H9 (cell line): ENCODE measurements around the gene MFSD1. TPM values are rescaled to one million over a fixed set of nuclear protein-coding genes. Genes with fewer than 3 reads are reported as not detected.

Experiments used
- DNase-seq: peaks from one replicate; pipeline ENCODE4 v3.0.0-alpha.2; 2017
- H2AFZ ChIP-seq: one replicate; pipeline ENCODE4 v1.6.1; 2013; ENCODE audit warnings: mild to moderate bottlenecking, low read length, control low read depth, moderate library complexity
- H2AK5ac ChIP-seq: 2 replicates; pipeline ENCODE4 v1.6.1; 2013; ENCODE audit warnings: low read length, control low read depth, mixed read lengths; ENCODE audit not compliant: insufficient read length
- H2BK120ac ChIP-seq: one replicate; pipeline ENCODE4 v1.6.1; 2013; ENCODE audit warnings: low read depth, mild to moderate bottlenecking, low read length, control low read depth, inconsistent platforms; ENCODE audit not compliant: poor library complexity, severe bottlenecking
- H2BK12ac ChIP-seq: 2 replicates; pipeline ENCODE4 v1.6.1; 2013; ENCODE audit warnings: low read length, control low read depth, mixed read lengths, low read depth; ENCODE audit not compliant: insufficient read length
- H2BK15ac ChIP-seq: 2 replicates; pipeline ENCODE4 v1.6.1; 2013; ENCODE audit warnings: low read depth, low read length, control low read depth
- H2BK20ac ChIP-seq: one replicate; pipeline ENCODE4 v1.6.1; 2013; ENCODE audit warnings: low read depth, mild to moderate bottlenecking, low read length, control low read depth, inconsistent platforms; ENCODE audit not compliant: poor library complexity, severe bottlenecking
- H2BK5ac ChIP-seq: 2 replicates; pipeline ENCODE4 v1.6.1; 2013; ENCODE audit warnings: low read length, control low read depth, mixed read lengths; ENCODE audit not compliant: insufficient read length
- H3K14ac ChIP-seq: 2 replicates; pipeline ENCODE4 v1.6.1; 2013; ENCODE audit warnings: low read length, control low read depth; ENCODE audit not compliant: insufficient read depth
- H3K18ac ChIP-seq: 2 replicates; pipeline ENCODE4 v1.6.1; 2013; ENCODE audit warnings: low read depth, mild to moderate bottlenecking, mixed read lengths, low read length, control low read depth; ENCODE audit not compliant: insufficient read length
- H3K23ac ChIP-seq: 2 replicates; pipeline ENCODE4 v1.6.1; 2013; ENCODE audit warnings: low read length, control low read depth, mixed read lengths, low read depth; ENCODE audit not compliant: insufficient read length
- H3K23me2 ChIP-seq: 2 replicates; pipeline ENCODE4 v1.6.1; 2013; ENCODE audit warnings: low read depth, mild to moderate bottlenecking, mixed read lengths, low read length, control low read depth; ENCODE audit not compliant: insufficient read length, poor library complexity, severe bottlenecking
- H3K27ac ChIP-seq: 2 replicates; pipeline ENCODE4 v1.5.1; 2013; ENCODE audit warnings: low read length, control low read depth, mixed read lengths, low read depth; ENCODE audit not compliant: insufficient read length
- H3K27me3 ChIP-seq: 2 replicates; pipeline ENCODE4 v1.6.1; 2013; ENCODE audit warnings: low read length, control low read depth, inconsistent platforms; ENCODE audit not compliant: insufficient read depth
- H3K4ac ChIP-seq: 2 replicates; pipeline ENCODE4 v1.6.1; 2013; ENCODE audit warnings: low read depth, mild to moderate bottlenecking, control low read depth, inconsistent platforms, low read length, moderate library complexity
- H3K4me1 ChIP-seq: 2 replicates; pipeline ENCODE4 v1.6.1; 2013; ENCODE audit warnings: low read length, control low read depth, inconsistent platforms; ENCODE audit not compliant: insufficient read depth
- H3K4me2 ChIP-seq: 2 replicates; pipeline ENCODE4 v1.6.1; 2013; ENCODE audit warnings: low read length, control low read depth, mixed read lengths; ENCODE audit not compliant: insufficient read length, insufficient read depth
- H3K56ac ChIP-seq: 2 replicates; pipeline ENCODE4 v1.6.1; 2013; ENCODE audit warnings: low read depth, mild to moderate bottlenecking, mixed read lengths, low read length, control low read depth; ENCODE audit not compliant: insufficient read length
- H3K79me1 ChIP-seq: 2 replicates; pipeline ENCODE4 v1.6.1; 2013; ENCODE audit warnings: low read depth, mild to moderate bottlenecking, moderate library complexity, low read length, control low read depth, inconsistent platforms; ENCODE audit not compliant: insufficient read depth, poor library complexity, severe bottlenecking
- H3K79me2 ChIP-seq: 2 replicates; pipeline ENCODE4 v1.6.1; 2013; ENCODE audit warnings: low read length, control low read depth, inconsistent platforms; ENCODE audit not compliant: insufficient read depth
- H3K9ac ChIP-seq: 2 replicates; pipeline ENCODE4 v1.6.1; 2013; ENCODE audit warnings: low read length, control low read depth, mixed read lengths; ENCODE audit not compliant: insufficient read length; ENCODE audit errors: extremely low read depth
- H3K9me3 ChIP-seq: one replicate; pipeline ENCODE4 v1.6.1; 2013; ENCODE audit warnings: low read depth, low read length, inconsistent platforms; ENCODE audit not compliant: control insufficient read depth
- H3T11ph ChIP-seq: one replicate; pipeline ENCODE4 v1.6.1; 2013; ENCODE audit warnings: mild to moderate bottlenecking, low read length, control low read depth, inconsistent platforms
- H4K20me1 ChIP-seq: one replicate; pipeline ENCODE4 v1.6.1; 2013; ENCODE audit not compliant: control insufficient read depth, insufficient read length, insufficient read depth
- H4K5ac ChIP-seq: 2 replicates; pipeline ENCODE4 v1.6.1; 2013; ENCODE audit warnings: low read depth, mild to moderate bottlenecking, mixed read lengths, low read length, control low read depth; ENCODE audit not compliant: insufficient read length
- H4K8ac ChIP-seq: replicated peaks from 2 replicates; pipeline ENCODE4 v1.6.1; 2013; ENCODE audit warnings: low read length, control low read depth, mixed read lengths, low read depth; ENCODE audit not compliant: insufficient read length
- H4K91ac ChIP-seq: 2 replicates; pipeline ENCODE4 v1.6.1; 2013; ENCODE audit warnings: low read depth, mild to moderate bottlenecking, moderate library complexity, mixed read lengths, low read length, control low read depth; ENCODE audit not compliant: insufficient read length
- H3K27ac Mint-ChIP-seq, 3 experiments: 2 replicates in 2 of 3; 3 replicates in 1 of 3; pipeline ENCODE4 v1.8.0; 2020 to 2021; ENCODE audit warnings: mixed read lengths in 3 of 3, mild to moderate bottlenecking in 1 of 3, moderate library complexity in 1 of 3
- H3K27me3 Mint-ChIP-seq: 2 replicates; pipeline ENCODE4 v1.8.0; 2021; ENCODE audit warnings: low read depth, mild to moderate bottlenecking, moderate library complexity, mixed read lengths
- H3K36me3 Mint-ChIP-seq, 3 experiments: 2 replicates in 2 of 3; 3 replicates in 1 of 3; pipeline ENCODE4 v1.8.0; 2020 to 2021; ENCODE audit warnings: low read depth in 3 of 3, mixed read lengths in 3 of 3; ENCODE audit not compliant: insufficient read depth in 1 of 3
- H3K4me1 Mint-ChIP-seq, 2 experiments: 2 replicates each; pipeline ENCODE4 v1.8.0; 2020; ENCODE audit warnings: mixed read lengths in 2 of 2
- H3K4me3 Mint-ChIP-seq, 2 experiments: 2 replicates in 1 of 2; 3 replicates in 1 of 2; pipeline ENCODE4 v1.8.0; 2020 to 2021; ENCODE audit warnings: mild to moderate bottlenecking in 2 of 2, mixed read lengths in 2 of 2, moderate library complexity in 1 of 2
- H3K9me3 Mint-ChIP-seq, 2 experiments: 2 replicates in 1 of 2; 3 replicates in 1 of 2; pipeline ENCODE4 v1.8.0; 2020; ENCODE audit warnings: mild to moderate bottlenecking in 2 of 2, mixed read lengths in 2 of 2, moderate library complexity in 1 of 2
- WGBS: extraction: QIAGEN DNeasy Blood & Tissue Kit; methylation state at CpG from one replicate; pipeline ENCODE4 v1.1.7; 2013; ENCODE audit warnings: missing lambda C conversion rate, low lambda C conversion rate, mixed read lengths; ENCODE audit not compliant: insufficient read length; ENCODE audit errors: extremely low coverage; 5-methylcytosine and 5-hydroxymethylcytosine counted together
- total RNA-seq: library from RNA; stranded (reverse); gene quantifications from 2 replicates; pipeline ENCODE4 v1.2.1, GENCODE V29; 2021
- TF ChIP-seq, protein P1 (sequence below): fragments of 200-600 bp; sonication (generic); conservative IDR thresholded peaks from 3 replicates; pipeline ENCODE4 v1.8.0; 2021; ENCODE audit warnings: antibody characterized with exemption, mild to moderate bottlenecking

MFSD1 gene
- total RNA-seq, 1 experiment from 2014 or later, result 9.5 TPM

- no peaks in the 10 kb centered on the region; a peak in 1 of 5 replicates for H3K9me3 Mint-ChIP-seq
- Histone ChIP-seq H4K91ac (no peak overlapping the region), H2BK5ac (no peak overlapping the region), H2BK120ac (no peak overlapping the region), H3K27me3 (no peaks in the 10 kb centered on the region), H3K23me2 (no peaks in the 10 kb centered on the region), H3T11ph (no peak overlapping the region), H3K9me3 (no peaks in the 10 kb centered on the region), H2BK15ac (no peak overlapping the region), H4K20me1 (no peaks in the 10 kb centered on the region), H4K8ac (no peak overlapping the region), H3K4me1 (no peaks in the 10 kb centered on the region), H3K9ac (no peak overlapping the region), H3K27ac (no peak overlapping the region), H2AK5ac (no peak overlapping the region), H3K79me2 (no peaks in the 10 kb centered on the region), H3K79me1 (no peaks in the 10 kb centered on the region), H3K4me2 (no peak overlapping the region), H2AFZ (no peak overlapping the region), H3K56ac (no peak overlapping the region), H3K18ac (no peak overlapping the region), H2BK12ac (no peak overlapping the region), H3K23ac (no peak overlapping the region), H4K5ac (no peak overlapping the region), H2BK20ac (no peak overlapping the region), H3K4ac (no peak overlapping the region), H3K14ac (no peak overlapping the region)
- H3K4me3 Mint-ChIP-seq, result no peak overlapping the region
- TF ChIP-seq, protein P1, sequence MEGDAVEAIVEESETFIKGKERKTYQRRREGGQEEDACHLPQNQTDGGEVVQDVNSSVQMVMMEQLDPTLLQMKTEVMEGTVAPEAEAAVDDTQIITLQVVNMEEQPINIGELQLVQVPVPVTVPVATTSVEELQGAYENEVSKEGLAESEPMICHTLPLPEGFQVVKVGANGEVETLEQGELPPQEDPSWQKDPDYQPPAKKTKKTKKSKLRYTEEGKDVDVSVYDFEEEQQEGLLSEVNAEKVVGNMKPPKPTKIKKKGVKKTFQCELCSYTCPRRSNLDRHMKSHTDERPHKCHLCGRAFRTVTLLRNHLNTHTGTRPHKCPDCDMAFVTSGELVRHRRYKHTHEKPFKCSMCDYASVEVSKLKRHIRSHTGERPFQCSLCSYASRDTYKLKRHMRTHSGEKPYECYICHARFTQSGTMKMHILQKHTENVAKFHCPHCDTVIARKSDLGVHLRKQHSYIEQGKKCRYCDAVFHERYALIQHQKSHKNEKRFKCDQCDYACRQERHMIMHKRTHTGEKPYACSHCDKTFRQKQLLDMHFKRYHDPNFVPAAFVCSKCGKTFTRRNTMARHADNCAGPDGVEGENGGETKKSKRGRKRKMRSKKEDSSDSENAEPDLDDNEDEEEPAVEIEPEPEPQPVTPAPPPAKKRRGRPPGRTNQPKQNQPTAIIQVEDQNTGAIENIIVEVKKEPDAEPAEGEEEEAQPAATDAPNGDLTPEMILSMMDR, result no peak
- H3K4me1 Mint-ChIP-seq, result peaks cover 7% of the 10 kb centered on the region in 2 experiments
- WGBS, result no CpG with 5 or more reads among the region's 3 CpGs
- H3K27ac Mint-ChIP-seq, result 0 out of 7 replicates have a peak overlapping the region, but pooled peaks of 1 of the 3 experiments have one; percentile 64
- H3K36me3 Mint-ChIP-seq, result no peaks in the 10 kb centered on the region
- DNase-seq, result no peak
- H3K27me3 Mint-ChIP-seq, result no peaks in the 10 kb centered on the region
Measured at GRCh38 chr3:158761350-158761749, 40.5 kb upstream of the MFSD1 start.
